ENCODE results near the gene SCAF1.

Gene SCAF1

DNA sequence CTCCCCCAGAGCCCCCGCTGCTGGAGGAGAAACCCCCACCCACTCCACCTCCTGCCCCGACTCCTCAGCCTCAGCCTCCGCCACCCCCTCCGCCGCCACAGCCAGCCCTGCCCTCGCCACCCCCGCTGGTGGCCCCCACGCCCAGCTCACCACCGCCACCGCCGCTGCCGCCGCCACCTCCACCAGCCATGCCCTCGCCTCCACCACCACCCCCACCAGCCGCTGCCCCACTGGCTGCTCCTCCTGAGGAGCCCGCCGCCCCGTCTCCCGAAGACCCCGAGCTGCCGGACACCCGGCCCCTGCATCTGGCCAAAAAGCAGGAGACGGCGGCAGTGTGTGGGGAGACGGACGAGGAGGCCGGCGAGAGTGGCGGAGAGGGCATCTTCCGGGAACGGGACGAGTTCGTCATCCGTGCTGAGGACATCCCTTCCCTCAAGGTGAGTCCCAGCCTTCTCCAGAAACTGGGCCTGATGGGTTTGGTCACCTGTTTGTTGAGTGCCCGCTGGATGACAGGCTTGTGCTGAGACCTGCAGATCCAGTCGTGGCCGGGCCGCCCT lies 40.4 kb upstream of the SCAF1 start:
- DNase-seq (ENCODE audit: low read depth): no peak
- H3K4me3 ChIP-seq (ENCODE audit: control insufficient read depth, low read depth, low read length): no peak overlapping the region

DNA sequence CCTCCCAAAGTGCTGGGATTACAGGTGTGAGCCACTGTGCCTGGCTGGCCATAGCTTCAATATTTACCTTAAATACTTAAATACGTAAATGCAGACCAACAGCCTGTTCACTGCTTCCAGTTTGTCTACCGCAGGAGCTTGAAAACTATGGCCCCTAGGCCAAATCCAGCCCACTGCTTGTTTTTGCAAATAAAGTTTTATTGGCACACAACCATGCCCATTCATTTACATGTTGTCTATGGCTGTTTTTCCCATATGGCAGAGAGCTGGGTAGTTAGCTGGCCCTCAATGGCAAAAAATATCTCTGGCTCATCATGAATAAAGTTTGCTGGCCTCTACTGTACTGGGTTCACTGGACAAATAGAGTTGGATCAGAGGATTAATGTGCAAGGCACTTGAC lies 39.2 kb upstream of the SCAF1 start:
- no peak overlapping the region for H3K4me3 ChIP-seq (ENCODE audit: control insufficient read depth, low read depth, low read length)
- DNase-seq (ENCODE audit: low read depth): no peak
- TF ChIP-seq, protein P1, sequence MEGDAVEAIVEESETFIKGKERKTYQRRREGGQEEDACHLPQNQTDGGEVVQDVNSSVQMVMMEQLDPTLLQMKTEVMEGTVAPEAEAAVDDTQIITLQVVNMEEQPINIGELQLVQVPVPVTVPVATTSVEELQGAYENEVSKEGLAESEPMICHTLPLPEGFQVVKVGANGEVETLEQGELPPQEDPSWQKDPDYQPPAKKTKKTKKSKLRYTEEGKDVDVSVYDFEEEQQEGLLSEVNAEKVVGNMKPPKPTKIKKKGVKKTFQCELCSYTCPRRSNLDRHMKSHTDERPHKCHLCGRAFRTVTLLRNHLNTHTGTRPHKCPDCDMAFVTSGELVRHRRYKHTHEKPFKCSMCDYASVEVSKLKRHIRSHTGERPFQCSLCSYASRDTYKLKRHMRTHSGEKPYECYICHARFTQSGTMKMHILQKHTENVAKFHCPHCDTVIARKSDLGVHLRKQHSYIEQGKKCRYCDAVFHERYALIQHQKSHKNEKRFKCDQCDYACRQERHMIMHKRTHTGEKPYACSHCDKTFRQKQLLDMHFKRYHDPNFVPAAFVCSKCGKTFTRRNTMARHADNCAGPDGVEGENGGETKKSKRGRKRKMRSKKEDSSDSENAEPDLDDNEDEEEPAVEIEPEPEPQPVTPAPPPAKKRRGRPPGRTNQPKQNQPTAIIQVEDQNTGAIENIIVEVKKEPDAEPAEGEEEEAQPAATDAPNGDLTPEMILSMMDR (conservative IDR thresholded peaks at IDR 0.05; ENCODE audit: control insufficient read depth, insufficient read depth, low read depth, low read length): no peak

More for the DNA sequence above, 40.4 kb upstream of the SCAF1 start:
- TF ChIP-seq, protein P1 (conservative IDR thresholded peaks at IDR 0.05; ENCODE audit: control insufficient read depth, insufficient read depth, low read depth, low read length): no peak

DNA sequence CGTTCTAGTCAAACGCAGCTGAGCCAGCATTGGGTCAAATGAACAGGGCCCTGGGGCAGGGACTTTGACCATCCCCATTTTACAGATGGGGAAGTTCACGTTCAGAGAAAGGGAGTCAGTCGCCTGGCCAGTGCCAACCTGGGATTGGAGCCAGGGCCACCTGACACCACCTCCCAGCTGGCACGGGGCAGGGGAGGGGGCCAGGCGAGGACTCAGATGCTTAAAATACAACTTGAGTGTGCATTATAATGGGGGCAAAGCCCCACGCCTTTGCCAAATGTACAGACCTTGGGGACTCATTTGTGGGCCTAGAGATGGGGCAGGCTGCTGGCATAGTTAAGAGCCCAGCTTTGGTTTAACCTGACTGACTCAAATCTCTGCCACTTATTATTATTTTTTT lies 36.4 kb upstream of the SCAF1 start:
- TF ChIP-seq, protein P1 (conservative IDR thresholded peaks at IDR 0.05; ENCODE audit: control insufficient read depth, insufficient read depth, low read depth, low read length): no peak
- no peak for DNase-seq (ENCODE audit: low read depth)
- no peak overlapping the region for H3K4me3 ChIP-seq (ENCODE audit: control insufficient read depth, low read depth, low read length)

DNA sequence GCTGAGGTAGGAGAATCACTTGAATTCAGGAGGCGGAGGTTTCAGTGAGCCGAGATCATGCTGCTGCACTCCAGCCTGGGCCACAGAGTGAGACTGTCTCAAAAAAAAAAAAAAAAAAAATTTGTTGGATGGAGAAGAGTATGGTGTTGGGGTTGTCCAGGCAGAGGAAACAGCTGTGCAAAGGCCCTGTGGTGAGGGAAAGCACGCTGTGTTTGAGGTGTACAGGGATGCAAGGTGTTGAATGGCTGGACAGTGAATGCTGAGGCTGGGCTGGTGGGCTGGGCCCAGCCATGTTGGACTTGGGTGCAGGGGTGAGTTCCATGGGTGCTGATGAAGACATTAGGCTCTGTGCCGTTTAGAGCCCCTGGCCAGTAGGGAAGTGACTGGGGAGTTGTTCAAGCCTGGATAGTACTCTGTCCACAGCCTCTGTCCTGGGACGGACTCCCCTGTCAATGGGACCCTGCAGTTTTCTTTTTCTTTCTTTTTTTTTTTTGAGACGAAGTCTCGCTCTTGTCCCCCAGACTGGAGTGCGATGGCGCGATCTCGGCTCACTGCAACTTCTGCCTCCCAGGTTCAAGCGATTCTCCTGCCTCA lies 32.4 kb upstream of the SCAF1 start:
- H3K4me3 ChIP-seq (ENCODE audit: control insufficient read depth, low read depth, low read length): no peak overlapping the region
- no peak for DNase-seq (ENCODE audit: low read depth)
- TF ChIP-seq, protein P1 (conservative IDR thresholded peaks at IDR 0.05; ENCODE audit: control insufficient read depth, insufficient read depth, low read depth, low read length): no peak

DNA sequence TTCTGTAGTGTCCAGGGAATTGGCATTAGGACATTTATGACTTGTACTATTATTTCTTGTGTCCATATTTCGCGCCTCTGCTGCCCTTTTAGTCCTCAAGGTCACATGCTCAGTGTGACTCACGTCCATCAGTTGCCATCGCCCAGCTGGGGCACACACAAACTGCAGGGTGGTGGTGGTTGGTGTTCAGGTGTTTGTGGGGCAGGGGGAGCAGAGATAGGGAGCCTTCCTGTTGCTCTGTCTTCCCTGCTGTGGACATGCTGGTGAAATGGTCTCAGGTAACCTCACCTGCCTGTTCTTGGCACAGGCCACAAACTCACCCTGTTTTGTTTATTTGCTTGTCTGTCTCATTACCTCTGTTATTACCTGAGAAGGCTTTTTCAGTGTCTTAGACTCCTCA lies 28.6 kb upstream of the SCAF1 start:
- DNase-seq (ENCODE audit: low read depth): peak; percentile 72
- TF ChIP-seq, protein P1 (conservative IDR thresholded peaks at IDR 0.05; ENCODE audit: control insufficient read depth, insufficient read depth, low read depth, low read length): no peak

DNA sequence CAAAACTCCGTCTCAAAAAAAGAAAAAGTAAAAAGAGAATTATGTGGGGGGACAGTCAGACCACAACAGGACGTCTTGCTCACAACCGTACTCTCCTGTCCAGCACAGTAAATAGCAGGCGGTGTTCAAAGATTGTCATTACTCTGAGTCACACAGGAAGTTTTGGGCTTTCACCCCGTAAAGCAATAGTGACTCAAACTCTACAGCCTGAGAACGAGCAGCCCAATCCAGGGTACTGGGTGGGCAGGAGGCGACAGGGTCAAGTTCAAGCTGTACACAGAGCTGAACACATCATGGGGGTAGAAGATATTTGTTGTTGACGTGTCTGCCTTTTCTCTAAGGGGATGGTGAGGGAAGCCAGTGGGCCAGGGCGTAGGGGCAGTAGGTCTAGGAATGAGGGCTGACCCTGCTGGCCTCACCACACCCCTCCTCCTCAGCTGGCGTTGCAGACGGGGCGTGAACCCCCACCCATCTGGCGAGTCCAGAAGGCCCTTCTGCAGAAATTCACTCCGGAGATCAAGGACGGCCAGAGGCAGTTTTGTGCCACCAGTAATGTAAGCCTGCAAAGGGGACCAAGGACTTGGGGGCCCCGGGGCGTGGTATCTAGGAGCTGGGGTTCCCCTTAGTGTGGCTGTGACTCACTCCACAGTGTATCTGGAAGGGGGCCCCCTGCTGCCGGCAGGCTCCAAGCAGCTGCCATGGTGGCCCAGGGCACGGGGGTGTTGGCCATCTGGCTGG lies 27.7 kb upstream of the SCAF1 start:
- TF ChIP-seq, protein P1 (conservative IDR thresholded peaks at IDR 0.05; ENCODE audit: control insufficient read depth, insufficient read depth, low read depth, low read length): no peak
- DNase-seq (ENCODE audit: low read depth): peak; percentile 96
- H3K4me3 ChIP-seq (ENCODE audit: control insufficient read depth, low read depth, low read length): no peak overlapping the region

More for the DNA sequence above, 28.6 kb upstream of the SCAF1 start:
- no peak overlapping the region for H3K4me3 ChIP-seq (ENCODE audit: control insufficient read depth, low read depth, low read length)

Data from fibroblast of mammary gland (primary cell).